ENCODE results near the gene PEX6.

Gene PEX6, protein sequence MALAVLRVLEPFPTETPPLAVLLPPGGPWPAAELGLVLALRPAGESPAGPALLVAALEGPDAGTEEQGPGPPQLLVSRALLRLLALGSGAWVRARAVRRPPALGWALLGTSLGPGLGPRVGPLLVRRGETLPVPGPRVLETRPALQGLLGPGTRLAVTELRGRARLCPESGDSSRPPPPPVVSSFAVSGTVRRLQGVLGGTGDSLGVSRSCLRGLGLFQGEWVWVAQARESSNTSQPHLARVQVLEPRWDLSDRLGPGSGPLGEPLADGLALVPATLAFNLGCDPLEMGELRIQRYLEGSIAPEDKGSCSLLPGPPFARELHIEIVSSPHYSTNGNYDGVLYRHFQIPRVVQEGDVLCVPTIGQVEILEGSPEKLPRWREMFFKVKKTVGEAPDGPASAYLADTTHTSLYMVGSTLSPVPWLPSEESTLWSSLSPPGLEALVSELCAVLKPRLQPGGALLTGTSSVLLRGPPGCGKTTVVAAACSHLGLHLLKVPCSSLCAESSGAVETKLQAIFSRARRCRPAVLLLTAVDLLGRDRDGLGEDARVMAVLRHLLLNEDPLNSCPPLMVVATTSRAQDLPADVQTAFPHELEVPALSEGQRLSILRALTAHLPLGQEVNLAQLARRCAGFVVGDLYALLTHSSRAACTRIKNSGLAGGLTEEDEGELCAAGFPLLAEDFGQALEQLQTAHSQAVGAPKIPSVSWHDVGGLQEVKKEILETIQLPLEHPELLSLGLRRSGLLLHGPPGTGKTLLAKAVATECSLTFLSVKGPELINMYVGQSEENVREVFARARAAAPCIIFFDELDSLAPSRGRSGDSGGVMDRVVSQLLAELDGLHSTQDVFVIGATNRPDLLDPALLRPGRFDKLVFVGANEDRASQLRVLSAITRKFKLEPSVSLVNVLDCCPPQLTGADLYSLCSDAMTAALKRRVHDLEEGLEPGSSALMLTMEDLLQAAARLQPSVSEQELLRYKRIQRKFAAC

DNA sequence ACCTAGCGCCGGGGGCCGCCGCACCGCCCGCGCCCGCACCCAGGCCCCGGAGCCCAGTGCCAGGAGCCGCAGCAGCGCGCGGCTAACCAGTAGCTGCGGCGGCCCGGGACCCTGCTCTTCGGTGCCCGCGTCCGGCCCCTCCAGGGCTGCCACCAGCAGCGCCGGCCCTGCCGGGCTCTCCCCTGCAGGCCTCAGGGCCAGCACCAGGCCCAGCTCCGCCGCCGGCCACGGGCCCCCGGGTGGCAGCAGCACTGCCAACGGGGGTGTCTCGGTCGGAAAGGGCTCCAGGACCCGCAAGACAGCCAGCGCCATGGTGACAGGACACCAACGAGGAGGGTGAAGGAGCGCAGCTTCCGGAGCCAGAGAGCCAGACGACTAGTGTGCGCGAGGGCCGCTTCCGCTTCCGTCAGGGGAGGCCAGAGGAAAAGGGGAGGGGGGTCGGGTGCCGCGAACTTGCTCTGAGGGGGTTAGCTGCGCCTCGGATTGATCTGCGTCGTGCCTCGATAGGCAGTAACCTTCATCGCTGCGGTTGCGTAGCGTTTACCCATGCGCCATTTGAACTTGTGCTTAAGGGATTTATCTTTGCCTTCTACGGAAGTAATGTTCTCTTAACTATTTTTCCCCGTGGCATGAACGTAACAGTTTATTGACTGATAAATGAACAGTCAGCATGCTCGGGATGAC is at the start of gene PEX6:
Gene PEX6 (minus strand): TSS at position 343 of the 684 bp plus-strand sequence. CDS start 31 bp downstream, at position 312.
- DNase-seq (ENCODE audit: low read depth) = peak; percentile 87

DNA sequence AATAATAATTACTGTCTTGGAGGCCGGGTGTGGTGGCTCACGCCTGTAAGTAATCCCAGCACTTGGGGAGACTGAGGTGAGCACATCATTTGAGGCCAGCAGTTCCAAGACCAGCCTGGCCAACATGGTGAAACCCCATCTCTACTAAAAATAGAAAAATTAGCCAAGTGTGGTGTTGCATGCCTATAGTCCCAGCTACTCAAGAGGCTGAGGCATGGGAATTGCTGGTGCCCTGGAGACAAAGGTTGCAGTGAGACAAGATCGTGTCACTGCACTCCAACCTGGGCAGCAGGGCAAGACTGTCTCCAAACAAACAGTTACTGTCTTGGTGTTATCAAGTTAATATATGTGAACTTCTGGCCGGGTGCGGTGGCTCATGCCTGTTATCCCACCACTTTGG is 47.4 kb upstream of the PEX6 start:
- no peak for DNase-seq (ENCODE audit: low read depth)

DNA sequence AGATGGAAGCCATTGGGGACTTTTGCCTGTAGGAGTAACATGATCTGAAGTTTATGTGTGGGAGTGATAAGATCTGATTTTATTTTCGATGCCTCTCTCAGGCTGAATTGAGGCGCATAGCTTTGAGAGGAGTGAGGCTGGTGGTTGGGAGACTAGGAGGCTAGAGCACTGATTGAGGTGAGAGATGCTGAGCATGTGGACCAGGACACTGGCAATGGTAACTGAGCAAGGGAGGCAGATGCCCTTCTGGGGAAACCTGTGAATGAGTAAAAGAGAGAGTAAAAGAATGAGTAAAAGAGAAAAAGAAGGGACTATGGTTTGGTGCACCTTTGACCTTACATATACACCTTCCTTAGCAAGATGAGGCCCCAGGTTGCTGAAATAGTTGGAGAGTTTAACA is 45.5 kb upstream of the PEX6 start:
- DNase-seq (ENCODE audit: low read depth) = no peak

DNA sequence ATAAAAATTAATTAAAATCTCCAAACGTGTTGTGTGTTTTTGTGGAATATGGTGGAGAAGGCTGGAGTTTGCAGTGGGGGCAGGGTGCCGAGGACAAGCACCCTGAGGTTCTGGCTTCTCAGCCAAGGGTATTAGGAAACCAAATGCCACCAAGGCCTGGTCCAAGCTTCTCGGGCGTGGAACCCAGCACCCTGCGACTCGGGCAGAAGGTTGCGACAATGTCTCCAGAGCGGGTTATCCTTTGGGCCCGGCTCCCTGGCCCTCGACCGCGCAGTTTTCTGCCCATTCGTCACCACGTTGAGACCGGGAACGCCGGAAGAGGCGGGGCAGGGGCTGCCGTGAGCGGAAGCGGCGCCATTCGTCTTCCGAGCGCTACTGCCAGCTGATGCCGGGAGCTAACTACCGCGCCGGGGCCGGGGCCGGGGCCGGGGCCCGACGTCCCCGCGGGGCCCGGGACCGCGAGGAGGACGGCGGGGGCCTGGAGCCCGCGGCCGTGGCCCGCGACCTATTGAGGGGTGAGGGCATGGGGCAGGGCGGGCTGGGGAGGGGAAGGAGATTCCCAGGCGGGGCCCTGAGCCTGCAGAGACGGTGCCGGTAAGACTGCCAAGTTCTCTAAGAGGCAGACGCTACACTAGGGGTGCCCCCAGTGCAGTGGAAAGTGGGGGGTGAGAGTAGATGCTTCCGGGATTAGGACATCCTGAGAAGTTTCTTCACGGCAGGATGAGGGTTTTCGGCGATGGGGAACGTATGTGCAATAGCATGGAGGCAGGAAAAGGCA is 42.5 kb upstream of the PEX6 start, which contains the start of gene RRP36:
Gene RRP36 (plus strand): TSS at position 354 of the 778 bp plus-strand sequence. CDS start 32 bp downstream, at position 386.
- DNase-seq (ENCODE audit: low read depth) = peak; percentile 54

DNA sequence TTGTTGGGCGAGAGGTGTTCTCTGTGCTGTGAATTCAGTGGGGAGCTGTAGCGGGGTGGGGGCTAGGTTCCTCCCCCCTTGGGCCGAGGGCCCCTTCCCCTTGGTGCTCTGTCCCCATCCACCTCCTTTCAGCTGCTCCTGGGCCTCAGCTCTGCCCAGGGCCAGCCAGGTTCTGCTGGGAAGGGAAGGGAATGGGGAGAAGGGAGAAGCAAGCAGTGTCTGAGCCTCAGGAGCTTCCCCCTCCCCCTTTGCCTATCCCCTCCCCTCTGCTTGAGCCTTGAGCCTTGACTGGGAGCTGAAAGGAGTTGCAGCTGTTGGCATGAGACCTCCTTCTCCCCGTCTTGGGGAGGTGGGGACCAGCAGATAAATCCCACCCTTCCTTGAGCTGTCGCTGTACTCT is 41.9 kb upstream of the PEX6 start:
- DNase-seq (ENCODE audit: low read depth) = no peak

DNA sequence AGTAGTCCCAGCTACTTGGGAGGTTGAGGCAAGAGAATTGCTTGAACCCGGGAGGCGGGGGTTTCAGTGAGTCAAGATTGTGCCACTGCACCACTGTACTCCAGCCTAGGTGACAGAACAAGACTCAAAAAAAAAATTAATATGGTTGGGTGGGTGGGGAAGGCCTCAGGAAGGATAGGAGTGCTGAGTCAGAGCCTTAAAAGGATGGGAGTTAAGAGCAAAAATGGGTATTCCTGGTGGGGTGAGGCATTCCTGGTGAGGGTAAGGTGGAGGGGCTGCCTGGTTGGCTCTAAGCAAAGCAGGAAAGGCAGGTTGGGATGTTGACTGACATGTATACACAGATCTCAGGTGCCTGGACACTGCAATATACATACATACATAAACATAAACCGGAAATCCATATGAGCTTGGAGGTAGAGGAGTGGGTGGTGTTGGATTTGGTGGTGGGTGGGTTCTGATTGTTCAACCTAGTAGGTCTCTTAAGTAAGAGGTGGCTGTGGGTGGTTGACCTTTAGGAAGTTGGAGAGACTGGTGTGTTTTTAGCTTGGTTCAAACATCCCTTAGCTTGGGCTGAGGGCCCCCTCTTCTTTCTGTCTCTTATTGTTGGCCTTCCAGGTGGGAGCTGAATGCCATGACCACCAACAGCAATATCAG is 41.2 kb upstream of the PEX6 start:
- DNase-seq (ENCODE audit: low read depth) = no peak

DNA sequence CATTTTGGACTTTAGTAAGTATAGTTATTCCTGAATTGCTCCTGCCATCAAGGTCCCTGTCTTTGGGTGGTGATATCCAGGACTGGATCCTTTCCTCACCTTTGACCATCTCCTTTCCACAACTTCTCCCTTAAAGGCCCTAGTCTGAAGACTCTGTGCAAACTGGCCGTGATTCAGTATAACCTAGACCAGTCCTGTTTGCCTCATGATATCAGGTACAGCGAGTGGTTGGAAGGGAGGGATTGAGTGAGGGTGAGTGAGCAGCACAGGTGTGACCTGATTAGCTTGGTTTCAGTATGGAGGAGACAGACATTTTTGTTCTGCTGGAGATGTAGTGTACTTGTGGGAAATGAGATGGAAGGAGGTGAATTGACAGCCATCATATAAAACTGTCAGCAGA is 40.2 kb upstream of the PEX6 start:
- DNase-seq (ENCODE audit: low read depth) = no peak

DNA sequence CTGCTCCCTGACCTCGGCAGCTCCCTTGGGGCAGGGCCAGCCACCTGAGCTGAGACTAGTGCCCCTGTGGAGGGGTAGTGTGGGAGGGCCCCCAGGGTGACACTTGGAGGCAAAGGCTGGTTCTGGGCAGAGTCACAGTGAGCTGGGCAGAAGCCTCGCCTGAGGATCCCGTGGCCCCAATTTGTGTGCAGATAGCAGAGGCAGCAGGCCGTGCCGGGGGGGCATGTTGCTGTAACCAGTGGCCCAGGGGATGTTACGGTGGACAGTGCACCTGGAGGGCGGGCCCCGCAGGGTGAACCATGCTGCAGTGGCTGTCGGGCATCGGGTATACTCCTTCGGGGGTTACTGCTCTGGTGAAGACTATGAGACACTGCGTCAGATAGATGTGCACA is 38.0 kb upstream of the PEX6 start:
- DNase-seq (ENCODE audit: low read depth) = no peak

DNA sequence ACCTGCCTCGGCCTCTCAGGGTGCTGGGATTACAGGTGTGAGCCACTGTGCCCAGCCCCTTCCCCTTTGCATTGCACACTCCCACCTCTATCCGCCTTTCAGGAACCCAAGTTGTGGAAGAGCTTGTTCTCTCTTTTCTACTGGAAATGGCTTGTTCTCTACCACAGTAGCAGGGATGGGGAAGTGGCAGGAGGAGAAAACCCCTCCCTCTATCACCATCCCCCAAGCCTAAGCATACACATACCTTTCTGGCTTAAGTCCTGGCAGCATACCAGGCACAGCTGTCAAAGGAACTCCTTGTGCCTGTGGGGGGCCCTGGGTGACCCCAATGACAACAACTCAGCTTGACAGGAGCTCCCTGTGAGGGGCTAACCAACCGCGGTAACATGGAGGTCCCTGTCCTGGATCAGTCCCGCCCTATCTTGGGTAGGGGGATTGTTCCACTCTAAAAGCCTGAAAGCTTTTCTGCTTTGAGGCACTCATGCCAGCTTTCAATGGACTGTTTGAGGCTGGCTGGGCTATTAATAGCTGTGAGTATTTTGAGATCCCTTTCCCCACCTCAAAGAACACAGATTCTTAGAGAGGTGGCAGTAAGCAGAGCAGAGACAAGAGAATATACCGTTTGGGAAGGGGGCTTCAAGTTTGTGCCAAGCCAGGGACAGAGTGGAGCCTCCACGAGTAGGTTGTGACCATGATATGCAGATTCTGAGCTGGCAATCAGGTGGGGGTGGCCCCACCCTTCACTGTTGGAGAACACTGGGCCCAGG is 37.4 kb upstream of the PEX6 start:
- DNase-seq (ENCODE audit: low read depth) = no peak

DNA sequence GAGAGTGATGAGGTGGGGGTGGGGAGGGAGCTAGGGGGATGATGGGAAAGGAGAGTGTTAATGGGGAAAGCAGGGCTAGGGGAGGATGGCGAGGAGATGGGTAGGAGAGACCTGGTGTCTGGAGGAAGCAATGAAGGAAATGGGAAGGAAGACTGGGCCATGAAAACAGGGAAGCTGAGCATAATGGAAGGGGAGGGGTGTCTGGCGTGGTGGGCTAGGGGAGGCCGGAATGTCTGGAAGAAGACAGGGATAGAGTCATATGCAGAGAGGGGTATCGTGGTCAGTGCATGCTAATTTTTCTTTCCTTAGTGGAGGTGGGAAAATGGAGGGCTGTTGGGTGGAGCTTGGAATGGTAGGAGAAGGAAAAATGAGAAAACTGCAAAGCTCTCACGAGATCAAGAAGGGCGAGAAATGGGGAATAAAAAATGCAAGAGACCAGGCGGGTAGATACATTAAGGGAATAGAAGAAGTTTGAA is 35.5 kb upstream of the PEX6 start:
- DNase-seq (ENCODE audit: low read depth) = no peak

DNA sequence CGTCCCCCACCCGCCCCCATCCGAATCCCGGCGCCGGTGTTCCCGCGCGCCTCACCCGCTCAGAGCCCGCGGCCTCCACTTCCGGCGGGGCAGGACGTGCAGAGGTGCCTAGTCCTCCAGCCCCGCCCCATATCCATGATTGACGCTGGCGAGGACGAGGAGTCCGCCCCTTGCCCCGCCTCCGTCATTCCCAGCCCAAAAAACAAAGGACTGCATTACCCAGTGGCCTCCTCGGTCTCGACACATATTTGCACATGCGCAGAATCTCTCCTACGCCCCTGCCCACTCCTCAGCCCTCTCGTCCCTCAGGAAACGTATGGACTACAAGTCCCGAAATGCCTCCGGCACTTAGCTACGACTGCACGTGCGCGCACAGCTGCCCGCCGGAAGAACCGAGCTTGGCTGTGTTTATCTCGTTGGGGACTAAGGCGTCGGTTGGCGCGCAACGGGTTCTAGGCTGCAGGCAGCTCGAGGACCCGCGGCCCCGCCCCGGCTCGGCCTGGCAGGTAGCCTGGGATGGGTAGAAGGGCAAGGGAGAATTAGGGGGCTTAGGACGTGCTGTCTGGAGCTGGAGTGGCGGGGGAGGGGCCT is 35.0 kb upstream of the PEX6 start, which contains the start of the genes KLHDC3 and MEA1:
Gene KLHDC3 (plus strand): TSS at position 407 of the 591 bp plus-strand sequence. CDS start 2,944 bp downstream, outside the sequence.
Gene MEA1 (minus strand): TSS at position 104 of the 591 bp plus-strand sequence. CDS start 133 bp downstream, outside the sequence.
- peak; percentile 98 for DNase-seq (ENCODE audit: low read depth)

DNA sequence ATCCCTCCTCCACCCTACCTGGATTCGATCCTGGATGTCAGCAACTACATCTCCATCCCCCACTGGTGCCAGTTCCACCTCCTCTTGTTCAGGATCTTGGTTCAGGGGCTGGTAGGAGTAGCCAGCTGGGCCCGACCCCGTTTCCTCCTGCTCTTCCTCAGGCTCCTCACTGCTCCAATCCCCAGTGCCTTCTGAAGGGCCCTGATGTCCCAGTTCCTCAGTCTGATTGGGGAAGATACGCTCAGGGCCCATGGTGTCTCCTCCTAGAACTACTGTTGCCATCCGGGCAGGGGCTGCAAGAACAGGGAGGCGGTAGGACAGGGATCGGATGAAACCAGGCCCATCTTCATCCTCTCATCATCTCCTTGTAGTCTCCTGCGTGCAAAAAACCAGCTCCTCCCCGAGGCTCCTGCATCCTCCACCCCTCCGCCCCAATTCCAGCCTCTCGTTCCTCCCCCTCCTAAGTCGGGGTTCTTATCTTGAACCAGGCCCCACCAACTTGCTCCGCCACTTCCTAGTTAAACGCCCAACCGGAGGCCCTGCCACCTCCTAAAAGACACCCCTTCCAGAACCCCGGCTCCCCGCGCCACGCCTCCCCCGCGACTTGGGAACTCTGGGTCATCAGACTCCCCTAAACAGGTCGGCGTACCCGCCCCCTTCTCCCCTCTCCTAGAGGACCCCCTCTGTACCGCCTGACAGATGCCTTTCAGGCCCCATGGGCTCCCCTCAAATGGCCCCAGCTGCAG is 34.3 kb upstream of the PEX6 start:
- DNase-seq (ENCODE audit: low read depth) = no peak

DNA sequence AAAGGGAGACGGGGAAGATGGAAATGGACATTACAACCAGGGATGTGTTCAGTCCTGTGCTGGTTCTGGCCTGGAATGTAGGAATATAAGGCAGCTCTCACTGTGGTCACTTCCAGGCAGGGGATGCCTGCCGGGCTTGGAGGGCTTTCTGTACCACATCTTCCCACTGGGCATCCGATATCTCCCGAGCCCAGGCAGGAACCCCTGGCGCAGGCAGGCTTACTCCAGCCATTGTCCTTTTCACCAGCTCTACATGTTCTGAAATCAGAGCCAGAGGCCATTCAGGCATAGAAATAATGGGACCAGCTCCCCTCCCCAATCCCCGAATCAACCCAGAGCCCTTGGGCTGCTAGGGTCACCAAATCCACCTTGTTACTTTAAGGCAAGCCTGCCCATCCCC is 33.4 kb upstream of the PEX6 start:
- DNase-seq (ENCODE audit: low read depth) = no peak

DNA sequence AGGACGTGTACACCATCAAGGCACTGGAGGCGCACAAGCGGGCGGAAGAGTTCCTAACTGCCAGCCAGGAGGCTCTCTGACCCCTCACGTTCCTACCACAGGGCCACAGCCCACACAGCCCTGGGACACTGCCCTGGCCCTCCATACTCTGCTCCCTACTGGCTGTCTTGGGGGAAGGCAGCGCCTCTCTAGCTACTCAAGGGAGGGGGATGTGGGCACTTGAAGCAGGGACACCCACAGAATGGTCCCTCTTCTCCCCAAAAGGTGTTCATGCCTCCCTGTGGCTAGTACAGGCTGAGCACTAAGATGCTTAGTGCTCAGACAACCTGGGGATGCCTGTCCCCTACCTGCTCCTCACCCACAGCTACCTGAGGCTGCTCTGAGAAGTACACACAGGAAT is 32.2 kb upstream of the PEX6 start:
- no peak for DNase-seq (ENCODE audit: low read depth)

DNA sequence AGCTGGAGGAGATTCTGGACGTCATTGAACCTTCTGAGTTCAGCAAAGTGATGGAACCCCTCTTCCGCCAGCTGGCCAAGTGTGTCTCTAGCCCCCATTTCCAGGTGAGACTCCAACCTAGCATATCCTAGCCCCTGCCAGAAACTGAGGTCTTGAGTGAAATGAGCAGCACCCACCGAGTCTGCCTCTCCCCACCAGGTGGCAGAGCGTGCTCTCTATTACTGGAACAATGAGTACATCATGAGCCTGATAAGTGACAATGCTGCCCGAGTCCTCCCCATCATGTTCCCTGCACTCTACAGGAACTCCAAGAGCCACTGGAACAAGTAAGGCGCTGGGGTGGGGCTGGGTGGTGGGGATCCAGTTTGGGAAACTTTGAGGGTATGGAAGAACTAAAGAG is 30.1 kb upstream of the PEX6 start:
- DNase-seq (ENCODE audit: low read depth) = no peak

DNA sequence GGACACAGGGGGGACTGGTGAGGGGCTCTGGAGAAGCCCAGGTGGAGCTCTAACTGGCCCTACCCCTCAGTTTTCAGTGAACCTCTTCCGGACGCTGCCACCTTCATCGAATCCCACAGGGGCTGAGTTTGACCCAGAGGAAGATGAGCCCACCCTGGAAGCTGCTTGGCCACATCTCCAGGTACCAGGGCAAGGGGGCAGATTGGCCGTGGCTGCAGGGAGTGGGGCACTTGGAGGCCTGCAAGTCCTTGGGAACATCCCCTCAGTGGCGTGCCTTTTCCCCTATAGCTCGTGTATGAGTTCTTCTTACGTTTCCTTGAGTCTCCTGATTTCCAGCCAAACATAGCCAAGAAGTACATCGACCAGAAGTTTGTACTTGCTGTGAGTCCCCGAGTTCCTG is 28.1 kb upstream of the PEX6 start:
- no peak for DNase-seq (ENCODE audit: low read depth)

DNA sequence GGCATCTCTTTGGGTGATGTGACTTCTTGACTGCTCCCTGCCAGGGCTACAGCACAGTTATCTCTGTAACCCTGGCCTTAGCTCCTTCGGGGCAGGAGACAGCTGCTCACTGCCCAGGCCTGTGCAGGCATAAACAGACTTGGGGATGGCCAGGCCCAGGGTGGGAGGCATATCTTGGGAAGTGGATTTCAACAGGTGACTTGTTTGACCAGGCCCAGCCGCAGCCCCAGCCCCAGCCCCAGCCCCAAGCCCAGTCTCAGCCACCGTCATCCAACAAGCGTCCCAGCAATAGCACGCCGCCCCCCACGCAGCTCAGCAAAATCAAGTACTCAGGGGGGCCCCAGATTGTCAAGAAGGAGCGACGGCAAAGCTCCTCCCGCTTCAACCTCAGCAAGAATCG is 27.3 kb upstream of the PEX6 start:
- no peak for DNase-seq (ENCODE audit: low read depth)

DNA sequence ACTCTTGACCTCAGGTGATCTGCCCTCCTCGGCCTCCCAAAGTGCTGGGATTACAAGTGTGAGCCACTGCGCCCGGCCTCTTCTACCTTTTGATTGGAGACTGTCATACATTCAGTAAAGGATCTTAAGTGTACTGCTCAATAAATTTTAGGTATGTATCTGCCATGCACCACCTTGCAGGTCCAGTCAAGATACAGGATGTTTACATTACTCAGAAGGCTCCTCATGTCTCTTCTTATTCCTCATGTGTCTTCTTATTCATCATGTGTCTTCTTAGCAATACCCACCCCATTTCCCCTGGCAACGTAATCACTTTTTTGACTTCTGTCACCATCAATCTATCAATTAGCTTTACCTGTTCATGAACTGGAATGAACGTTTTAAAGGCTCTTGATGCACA is 26.9 kb upstream of the PEX6 start:
- DNase-seq (ENCODE audit: low read depth) = no peak

DNA sequence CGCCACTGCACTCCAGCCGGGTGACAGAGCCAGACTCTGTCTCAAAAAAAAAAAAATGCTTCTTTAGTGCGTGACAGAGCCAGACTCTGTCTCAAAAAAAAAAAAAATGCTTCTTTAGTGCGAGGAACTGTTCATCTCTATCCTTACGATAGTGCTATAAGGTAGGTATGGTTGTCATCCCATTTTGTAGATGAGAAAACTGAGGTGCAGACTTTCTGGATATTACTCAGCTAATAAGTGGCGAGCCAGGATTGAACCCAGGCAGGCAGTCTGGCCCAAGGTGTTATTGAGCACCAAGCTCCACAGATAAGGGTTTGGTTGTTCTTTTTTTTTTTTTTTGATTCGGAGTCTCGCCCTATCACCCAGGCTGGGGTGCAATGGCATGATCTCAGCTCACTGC is 22.9 kb upstream of the PEX6 start:
- no peak for DNase-seq (ENCODE audit: low read depth)
